Caki2 (cell line): ENCODE measurements around the gene TRPV5. TPM values are rescaled to one million over a fixed set of nuclear protein-coding genes. Genes with fewer than 3 reads are reported as not detected.
A peak's percentile ranks its signal among the peaks of the same experiment; 100 is the strongest.

Experiments
- DNase-seq: peaks from one replicate; pipeline ENCODE4 v3.0.0-alpha.2; 2015; ENCODE audit warnings: low read depth
- in situ Hi-C: cut with HindIII; loops from 2 replicates; pipeline ENCODE4 v1.10.0; 2016; ENCODE audit warnings: low sequenced_read_pairs, low pct_unique_long_range_greater_than_20kb, mixed read lengths
- total RNA-seq: library from RNA; depleted of rRNA; stranded (reverse); fragments of >200 nt; shearing (Covaris generic); gene quantifications from 2 replicates; pipeline ENCODE4 v1.2.3, GENCODE V29; 2014; ENCODE audit warnings: low replicate concordance

The TRPV5 gene
- total RNA-seq, 1 experiment from 2014 or later, result not detected

- in situ Hi-C loops, result no loop called here
- no peak for DNase-seq
Observed at GRCh38 chr7:142894985-142895593, 38.5 kb downstream of the TRPV5 start.

DNA sequence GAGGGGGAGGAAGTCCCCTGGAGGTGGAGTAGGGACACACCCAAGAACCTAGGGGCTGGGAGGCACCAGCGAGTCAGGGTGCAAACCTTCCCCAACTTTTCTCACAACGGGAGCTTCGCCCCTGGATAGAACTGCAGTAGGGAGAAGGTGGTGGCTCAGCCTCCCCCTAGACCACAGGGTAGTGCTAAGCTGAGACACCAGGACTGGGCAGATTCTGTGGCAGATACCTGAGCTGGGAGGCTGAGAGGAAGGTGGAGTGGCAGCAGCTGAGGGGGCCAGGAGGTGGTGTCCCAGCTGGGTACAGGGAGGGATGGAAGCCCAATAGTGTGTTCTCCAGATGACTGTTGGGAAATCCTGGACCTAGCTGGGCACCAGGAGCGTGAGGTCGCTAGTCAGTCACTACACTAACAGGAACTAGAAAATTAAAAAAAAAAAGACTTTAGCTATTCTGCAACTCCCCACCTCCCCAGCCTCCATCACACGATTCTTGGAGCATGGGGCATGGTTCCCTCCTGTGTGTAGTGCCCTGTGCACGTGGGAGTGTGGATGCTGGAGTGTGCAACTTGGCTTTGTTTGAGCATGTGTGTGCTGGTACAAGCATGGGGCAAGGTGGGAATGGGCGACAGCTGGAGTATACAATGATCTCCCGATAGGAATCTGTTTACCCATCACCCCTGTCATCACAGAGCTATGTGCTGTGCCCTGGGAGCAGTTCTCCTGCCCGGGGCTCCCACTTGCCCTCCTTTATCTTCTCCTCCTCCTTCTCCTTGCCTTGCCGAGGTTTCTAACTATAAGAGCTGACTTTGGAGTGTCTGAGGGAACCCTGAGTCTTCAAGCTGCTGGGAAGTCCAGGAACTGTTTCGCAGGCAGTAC is 39.2 kb downstream of the TRPV5 start:
- in situ Hi-C loops, result no loop called here
- no peak for DNase-seq

GRCh38 chr7:142892951-142893350 is 40.6 kb downstream of the TRPV5 start:
- in situ Hi-C loops, result no loop called here
- DNase-seq, result no peak

- in situ Hi-C loops, result no loop called here
Observed at GRCh38 chr7:142891490-142892082, 42.0 kb downstream of the TRPV5 start.

DNA sequence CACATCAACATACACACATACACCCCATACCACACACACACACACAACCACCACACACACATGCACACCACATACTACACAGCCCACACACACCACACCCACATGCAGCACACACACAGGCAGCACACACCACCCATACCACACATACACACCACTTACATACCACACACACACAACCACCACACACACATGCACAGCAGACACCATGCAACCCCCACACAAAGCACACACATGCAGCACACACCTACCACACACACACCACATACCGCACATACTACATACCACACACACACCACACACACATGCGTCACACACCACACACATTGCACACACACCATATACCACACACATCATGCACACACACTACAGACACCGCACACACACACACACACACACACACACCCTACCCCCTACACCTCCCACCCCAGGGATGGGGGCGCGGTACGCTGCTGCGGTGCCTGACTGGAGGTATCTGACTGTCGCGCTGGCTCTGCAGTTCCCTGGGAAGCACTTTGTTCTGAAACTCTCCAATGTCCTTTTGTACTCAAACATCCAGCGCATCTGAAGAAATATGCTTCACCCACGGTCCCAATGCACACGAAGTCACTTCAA is 42.6 kb downstream of the TRPV5 start:
- in situ Hi-C loops, result no loop called here
- DNase-seq, result no peak

More at GRCh38 chr7:142891490-142892082, 42.0 kb downstream of the TRPV5 start:
- DNase-seq, result no peak

- DNase-seq, result peak; percentile 40
- in situ Hi-C loops, result no loop called here
Observed at GRCh38 chr7:142889816-142890215, 43.7 kb downstream of the TRPV5 start.

DNA sequence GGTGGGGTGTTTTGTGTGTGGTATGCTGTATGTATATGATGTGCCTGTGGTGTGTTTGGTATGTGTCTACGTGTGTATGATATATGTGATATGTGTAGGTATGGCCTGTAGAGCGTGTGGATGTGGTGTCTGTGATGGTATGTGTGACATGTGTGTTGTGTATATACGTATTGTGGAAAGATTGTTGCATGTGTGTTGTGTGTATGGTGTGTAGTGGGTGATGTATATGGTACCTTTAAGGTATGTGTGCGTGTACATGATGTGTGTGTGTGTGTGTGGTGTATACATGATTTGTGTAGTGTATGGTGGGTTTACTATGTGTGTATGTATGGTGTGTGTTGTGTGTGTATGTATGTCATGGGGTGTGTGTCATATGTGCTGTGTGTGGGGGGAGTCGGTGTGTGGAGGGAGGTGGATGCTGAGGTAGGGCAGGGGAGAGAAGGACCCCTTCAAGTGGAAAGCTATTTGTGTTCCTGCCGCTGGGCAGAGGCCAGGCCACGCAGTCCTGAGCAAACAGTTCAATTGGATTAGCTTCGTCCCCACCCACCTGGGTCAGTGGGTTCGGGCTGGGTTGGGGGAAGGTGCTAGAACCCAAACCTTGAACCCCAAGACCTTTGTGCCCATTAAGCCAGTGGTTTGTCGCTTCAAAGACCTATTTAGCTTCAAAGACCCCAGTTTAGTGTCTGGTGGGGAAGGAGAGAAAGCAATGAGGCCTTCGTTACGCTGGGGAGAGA is 46.1 kb downstream of the TRPV5 start:
- no peak for DNase-seq
- in situ Hi-C loops, result no loop called here

- DNase-seq, result no peak
- in situ Hi-C loops, result no loop called here
Observed at GRCh38 chr7:142886866-142887265, 46.7 kb downstream of the TRPV5 start.

DNA sequence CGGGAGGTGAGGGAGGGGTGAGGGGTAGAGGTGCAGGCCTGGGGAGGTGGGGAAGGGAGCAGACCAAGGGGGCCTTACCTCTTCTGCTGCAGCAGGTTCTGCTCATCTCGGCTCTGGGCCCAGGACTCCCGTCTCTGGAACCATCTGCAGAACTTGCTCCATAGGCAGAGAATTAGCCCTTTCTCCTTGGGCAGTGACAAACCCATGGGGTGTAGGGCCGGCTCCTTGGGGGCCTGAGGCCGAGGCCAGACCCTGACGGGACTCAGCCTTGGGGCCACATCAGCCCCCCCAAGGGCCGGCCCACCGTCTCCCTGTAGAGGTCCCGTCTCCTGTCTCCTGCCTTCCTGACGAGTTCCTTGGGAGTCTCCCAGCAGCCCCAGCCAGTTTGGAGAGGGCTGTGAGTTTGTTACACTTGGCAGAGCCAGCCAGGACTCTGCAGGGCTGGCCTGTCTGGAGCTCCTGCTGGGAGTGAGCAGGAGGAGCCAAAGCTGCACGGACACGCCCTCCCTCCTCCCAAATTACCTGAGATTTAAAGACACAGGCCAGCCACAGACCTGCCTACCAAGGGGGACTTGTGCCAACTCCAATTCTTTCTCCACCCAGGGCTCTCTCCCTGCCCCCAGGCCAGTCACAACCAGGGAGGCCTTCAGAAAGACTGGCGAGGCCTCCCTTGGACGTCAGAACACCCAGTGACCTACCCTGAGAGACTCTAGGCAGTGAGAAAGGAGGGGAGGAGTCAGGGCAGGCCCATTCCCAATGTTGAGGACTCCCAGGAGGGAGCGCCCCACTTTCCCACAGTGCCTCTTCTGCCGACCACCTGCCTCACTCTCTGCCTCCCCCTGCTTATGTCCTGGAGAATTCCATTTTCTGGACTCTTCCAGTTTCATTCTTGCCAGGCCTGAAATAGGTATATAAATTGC is 48.0 kb downstream of the TRPV5 start, which contains the start of gene TRPV6:
Gene TRPV6 (minus strand): TSS at position 435 of the 920 bp plus-strand sequence.
- no peak for DNase-seq
- in situ Hi-C loops, result no loop called here

- in situ Hi-C loops, result no loop called here
Observed at GRCh38 chr7:142884286-142884640, 49.3 kb downstream of the TRPV5 start.

GRCh38 chr7:142883571-142884285 is 49.8 kb downstream of the TRPV5 start:
- in situ Hi-C loops, result no loop called here
- DNase-seq, result no peak

More at GRCh38 chr7:142884286-142884640, 49.3 kb downstream of the TRPV5 start:
- no peak for DNase-seq

DNA sequence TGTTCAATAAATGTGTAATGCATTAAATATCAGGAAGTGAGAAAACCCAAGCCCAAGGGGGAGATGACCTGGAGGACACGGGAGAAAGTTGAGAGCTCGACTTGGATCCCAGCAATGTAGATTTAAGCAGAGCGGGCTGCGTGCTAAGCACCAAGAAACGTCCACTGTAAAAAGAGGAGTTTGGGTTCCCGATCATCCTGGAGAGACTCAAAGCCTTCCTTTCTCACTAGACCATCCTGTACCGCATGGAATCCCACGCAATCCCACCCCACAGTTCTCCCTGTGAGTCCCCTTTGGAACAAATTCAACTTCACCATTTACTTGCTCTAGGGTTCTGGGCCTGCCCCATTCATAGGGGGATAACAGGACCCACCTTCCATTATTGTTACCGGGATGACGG is 50.4 kb downstream of the TRPV5 start:
- in situ Hi-C loops, result no loop called here
- no peak for DNase-seq

DNA sequence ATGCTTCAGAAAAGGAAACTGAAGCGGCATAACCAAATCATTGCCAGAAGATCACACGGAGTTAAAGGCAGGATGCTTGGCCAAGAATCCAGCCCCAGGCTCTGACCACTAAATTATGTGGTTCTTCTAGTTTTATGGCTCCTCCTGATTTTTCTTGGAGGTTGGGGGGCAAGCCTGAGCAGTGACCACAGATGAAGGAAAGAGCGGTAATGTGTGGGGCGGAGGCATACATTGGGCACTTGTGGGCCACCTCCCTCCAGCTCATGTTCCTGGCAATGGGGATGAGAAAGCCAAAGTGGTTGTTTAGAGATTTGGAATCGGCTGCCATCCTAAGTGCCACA is 51.2 kb downstream of the TRPV5 start:
- no peak for DNase-seq
- in situ Hi-C loops, result no loop called here

- in situ Hi-C loops, result no loop called here
- DNase-seq, result no peak
Observed at GRCh38 chr7:142881586-142882337, 51.8 kb downstream of the TRPV5 start.

DNA sequence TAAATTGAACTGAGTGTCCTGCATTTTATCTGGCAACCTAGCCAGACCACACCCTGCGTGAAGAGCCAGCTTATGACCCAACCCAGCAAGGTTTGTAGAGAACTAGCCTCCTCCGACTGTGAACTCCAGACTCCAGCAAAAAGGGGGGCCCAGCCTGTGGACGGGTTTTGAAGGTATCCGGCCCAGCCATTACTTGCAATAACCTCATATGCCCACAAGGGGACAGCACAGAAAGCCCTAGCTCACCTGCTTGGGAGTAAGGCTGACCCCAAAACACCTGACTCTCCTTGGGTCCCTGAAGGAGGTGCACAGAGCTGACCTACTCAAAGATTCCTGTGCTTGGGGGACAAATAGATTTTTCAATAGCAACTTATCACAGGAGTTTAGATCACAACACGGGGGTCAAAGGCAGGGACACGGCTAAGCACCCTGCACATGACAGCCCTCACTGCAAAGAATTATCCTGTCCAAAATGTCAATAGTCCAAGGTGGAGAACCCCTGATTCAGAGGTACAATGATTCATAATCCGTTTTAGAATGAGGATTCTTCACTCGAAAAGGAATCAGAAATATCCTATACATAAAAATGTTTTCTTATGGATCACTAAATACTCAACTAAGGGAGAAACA is 52.6 kb downstream of the TRPV5 start:
- in situ Hi-C loops, result no loop called here
- no peak for DNase-seq

GRCh38 chr7:142879060-142879459 is 54.5 kb downstream of the TRPV5 start:
- in situ Hi-C loops, result no loop called here
- DNase-seq, result no peak
